HG03521 (cell line): ENCODE results near the gene RNF128.

Experiments
- ATAC-seq: cut with Tn5 transposase; IDR thresholded peaks from one replicate; pipeline ENCODE4 v1.9.1; 2021; ENCODE audit warnings: mild to moderate bottlenecking, moderate library complexity; ENCODE audit not compliant: unreplicated experiment

Gene RNF128, protein sequence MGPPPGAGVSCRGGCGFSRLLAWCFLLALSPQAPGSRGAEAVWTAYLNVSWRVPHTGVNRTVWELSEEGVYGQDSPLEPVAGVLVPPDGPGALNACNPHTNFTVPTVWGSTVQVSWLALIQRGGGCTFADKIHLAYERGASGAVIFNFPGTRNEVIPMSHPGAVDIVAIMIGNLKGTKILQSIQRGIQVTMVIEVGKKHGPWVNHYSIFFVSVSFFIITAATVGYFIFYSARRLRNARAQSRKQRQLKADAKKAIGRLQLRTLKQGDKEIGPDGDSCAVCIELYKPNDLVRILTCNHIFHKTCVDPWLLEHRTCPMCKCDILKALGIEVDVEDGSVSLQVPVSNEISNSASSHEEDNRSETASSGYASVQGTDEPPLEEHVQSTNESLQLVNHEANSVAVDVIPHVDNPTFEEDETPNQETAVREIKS

DNA sequence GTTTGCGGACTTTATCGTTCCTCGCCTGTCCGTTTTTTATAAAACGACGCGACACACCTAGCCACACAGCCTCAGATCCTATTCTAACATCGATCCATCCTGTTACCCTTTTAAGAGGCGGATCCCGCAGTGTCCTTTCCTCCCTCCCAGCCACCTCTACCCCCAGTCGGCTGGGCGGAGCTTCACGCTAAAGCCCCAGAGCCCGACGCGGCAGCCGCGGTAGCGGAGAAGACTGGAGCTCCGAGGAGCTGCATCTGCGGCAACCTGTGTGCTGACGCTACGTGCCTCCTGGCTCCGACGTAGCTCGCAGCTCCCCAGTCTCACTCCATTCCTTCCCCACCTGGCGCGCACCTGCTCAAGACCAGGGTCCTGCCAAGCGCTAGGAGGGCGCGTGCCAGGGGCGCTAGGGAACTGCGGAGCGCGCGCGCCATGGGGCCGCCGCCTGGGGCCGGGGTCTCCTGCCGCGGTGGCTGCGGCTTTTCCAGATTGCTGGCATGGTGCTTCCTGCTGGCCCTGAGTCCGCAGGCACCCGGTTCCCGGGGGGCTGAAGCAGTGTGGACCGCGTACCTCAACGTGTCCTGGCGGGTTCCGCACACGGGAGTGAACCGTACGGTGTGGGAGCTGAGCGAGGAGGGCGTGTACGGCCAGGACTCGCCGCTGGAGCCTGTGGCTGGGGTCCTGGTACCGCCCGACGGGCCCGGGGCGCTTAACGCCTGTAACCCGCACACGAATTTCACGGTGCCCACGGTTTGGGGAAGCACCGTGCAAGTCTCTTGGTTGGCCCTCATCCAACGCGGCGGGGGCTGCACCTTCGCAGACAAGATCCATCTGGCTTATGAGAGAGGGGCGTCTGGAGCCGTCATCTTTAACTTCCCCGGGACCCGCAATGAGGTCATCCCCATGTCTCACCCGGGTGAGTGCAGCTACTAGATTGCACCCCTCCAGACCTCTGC lies at the start of gene RNF128:
RNF128 (plus strand) TSS at position 217 of the 953 bp plus-strand sequence; CDS start at position 430, 213 bp downstream.
- no peak for ATAC-seq

DNA sequence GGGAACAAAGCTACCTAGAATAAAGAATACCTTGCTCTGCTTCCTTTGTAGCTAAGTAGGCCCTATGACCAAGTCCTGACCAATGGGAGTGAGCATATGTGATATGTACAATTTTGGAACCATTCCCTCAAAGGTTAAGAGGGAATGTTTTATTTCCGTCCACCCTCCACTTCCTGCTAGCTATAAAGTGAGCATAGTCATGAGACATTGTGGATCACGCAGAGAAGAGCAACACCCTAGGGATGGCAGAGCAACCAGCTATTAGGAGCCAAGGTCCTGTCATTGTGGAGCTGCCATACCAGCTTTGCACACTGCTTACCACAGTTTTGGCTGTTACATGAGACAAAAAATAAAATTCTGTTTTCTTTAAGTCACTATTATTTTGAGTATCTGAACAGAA lies 45.8 kb upstream of the RNF128 start:
- no peak for ATAC-seq

DNA sequence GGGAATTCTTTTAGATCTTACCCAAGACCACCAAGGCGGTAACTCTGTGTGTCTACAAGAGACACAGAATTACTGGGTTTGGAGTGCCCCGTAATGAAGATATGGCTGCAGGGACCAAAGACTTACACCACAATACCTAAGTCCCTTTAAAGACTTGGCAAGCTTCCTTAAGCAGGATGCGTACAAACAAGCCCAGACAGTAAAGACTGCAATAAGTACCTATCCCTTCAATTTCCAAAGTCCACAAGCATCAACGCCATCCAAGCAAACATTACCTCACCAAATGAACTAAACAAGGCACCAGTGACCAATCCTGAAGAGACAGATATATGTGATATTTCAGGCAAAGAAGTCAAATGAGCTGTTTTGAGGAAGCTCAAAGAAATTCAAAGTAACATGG lies 42.3 kb upstream of the RNF128 start:
- ATAC-seq, result no peak

DNA sequence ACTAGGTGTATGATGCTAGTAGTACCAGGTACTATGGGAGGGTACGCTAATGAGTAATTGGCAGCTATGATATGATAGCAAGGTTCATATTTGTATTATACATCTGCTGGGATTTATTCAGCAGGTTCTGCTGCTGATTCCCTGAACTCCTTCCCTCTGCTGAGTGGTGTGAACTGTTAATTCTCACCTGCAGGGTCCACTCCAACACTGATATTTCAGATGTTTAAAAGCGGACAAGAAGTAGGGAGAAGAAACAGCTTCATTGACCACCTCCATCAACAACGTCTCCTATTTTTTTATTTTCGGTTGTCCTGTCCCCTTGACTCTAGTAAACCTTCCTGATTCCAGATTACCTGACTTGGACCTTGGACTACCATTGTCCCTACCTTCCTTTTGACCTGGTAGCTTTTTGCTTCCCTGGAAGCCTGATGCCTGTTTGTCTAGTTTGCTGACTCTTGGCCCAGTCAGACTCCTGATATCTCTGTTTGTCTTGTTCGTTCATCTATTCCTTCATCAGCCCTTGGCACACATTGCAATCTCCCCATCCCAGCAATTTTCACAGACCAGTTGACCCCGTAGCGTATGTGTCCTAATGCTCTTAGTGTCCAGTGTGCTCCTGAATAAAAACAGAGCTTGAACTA lies 34.0 kb upstream of the RNF128 start:
- ATAC-seq, result no peak

DNA sequence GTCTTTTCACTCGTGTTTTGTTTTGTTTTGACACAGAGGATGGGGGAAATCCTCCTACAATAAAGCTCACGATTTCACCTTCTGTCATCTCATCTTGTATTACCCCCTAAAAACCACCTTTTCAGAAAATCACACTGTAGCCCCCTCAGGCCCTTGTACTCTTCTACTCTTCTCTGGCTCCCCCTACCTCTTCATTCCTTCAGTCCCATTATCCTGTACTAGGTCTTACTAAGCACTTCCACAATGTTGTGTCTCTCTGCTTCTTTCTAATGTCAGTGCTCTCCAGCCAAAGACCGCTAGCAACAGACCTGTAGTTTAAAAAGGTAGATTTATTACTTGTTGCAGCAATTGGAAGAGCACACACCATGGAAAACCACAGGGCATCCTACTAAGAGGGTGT lies 30.0 kb upstream of the RNF128 start:
- no peak for ATAC-seq

DNA sequence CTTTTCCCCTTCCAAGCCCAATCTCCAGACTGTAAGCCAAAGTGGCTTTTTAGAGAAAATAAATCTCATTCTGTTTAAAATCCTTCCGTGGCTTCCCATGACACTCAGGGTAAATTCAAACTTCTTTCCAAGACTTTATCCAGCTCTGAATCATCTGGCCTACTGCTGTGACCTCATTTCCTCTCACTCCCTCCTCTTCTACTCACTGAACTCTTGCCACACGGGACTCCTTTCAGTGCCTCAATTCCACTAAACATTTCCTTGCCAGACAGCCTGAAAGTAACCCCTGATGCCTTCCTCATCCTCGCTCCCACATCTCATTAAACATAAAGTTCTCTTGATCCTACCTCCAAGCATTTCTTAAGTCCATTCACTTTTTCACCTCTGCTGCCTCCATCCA lies 27.8 kb upstream of the RNF128 start:
- no peak for ATAC-seq

DNA sequence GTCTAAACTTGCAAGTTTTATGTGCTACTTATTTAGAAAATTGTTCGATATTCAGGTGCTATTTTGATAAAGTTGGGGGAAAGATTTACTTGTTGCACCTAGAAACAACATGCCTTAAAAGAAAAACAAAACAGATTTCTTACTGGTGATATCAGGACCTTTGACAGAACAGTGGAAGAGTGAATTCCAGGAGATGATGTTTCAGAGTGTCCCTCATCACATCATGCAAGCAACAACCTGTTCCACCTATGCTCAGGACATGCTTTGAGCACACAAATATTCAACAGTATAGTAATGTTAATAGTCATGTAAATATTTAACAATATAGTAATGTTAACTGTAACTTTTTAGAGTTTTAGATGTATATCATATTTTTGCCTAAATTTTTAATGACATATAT lies 23.9 kb upstream of the RNF128 start:
- no peak for ATAC-seq

DNA sequence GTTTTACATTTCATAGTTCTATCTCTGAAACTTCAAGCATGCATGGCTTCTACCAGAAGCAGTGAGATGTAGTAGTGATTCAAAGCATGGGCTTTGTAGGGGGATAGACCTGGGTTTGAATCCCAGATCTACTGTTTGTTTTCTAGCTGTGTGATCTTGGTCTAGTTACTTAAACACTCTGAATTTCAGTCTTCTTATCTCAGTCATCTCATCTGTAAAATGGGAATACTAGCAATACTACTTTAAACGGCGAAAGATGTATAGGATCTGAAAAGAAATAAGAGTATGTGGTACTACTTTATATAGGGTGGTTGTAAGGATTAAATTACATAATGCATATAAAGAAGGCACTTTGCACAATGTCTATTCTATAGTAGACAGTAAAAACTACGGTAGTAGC lies 20.0 kb upstream of the RNF128 start:
- no peak for ATAC-seq

DNA sequence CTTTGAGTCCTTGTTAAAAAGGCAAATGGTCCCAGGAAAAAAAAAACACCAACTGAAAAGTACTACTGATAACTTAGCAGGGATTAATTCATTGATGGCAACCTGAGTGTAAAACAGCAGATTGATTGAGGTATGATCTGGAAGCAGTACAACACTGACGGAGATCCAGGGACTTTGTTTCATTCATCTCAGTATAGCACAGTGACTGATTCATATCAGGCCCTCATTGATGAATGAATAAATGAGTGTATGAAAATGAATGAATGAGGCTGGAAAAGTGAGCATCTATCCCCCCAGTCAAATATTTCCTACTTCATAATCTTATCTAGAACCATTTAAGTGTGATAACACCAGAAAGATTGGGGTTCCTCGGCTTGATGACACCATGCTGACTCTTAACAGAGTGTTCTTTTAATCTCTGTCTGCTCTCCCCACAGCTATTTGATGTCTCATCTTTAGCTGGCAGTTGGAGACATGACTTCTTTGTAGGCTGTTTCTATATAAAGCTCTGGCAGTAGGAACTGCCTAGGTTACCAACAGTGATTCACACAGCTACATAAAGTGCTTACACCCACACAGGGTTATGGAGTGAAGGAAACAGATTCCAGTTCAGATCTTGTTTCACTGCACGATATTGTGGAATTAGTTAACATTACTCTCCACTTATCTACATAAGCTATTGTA lies 18.6 kb upstream of the RNF128 start:
- no peak for ATAC-seq

DNA sequence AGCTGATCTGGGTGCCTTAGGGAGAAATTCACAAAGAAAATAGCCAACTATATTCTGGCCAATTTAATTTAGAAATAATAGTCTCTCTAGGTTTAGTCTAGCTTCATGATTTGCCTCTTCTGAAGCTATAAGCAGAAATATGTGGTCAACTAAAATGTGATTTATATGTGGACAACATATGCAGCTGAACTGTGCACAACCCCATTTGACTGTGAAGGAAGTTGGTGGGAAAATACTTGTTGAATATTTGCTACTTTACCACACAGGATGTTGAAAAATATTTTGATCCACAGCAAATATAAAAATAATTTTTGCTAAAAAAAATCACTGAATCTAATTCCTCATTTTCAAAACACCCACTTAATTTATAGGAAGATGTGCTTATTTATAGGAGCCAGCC lies 15.7 kb upstream of the RNF128 start:
- ATAC-seq, result no peak

DNA sequence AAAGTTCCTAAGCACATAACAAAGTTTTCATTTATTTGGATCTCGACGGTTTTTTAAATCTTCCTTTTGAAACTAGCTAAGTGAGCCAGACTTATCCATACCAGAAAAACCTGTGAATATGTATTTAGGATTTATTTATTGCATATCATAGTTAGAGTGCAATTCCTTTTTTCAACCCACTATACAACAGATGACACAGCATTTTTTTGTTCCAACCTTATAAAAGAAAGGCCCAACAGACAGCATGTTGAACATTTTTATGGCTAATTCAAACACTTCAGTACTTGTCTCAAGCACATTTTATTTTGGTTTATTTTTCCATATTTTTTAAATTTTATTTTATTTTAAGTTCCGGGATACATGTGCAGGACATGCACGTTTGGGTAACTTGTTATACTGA lies 15.1 kb upstream of the RNF128 start:
- no peak for ATAC-seq

DNA sequence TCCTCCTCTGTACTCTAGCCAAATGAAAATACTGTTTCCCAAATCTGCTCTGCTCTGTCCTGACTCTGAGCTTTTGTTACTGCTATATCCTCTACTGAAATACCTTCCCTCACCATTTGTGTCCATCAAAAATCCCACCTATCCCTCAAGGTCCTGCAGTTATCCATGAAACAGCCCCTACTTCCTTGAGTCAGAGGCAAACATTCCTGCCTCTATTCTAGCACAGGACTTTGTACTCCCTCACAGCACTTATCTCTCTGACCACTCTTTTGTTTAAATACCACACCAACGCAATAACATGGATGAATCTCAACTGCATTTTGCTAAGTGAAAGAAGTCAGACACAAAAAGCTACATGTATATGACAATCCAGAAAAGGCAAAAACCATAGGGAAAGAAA lies 10.5 kb upstream of the RNF128 start:
- no peak for ATAC-seq

DNA sequence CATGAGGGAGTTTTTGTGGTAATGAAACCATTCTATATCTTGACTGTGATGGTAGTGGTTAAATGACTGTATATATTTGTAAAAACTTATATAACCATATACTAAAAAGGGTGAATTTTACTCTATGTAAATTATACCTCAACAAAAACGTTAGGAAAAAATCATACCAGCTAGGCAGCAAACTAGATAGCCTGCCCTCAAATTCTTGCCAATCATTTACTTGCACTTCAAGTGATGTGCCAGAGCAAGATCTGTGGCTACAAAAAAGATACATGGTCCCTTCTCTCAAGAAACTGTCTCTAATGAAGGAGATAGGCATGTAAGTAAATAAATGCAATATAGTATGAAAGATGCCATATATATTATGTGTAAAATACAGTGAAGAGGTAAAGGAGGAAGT lies 10.0 kb upstream of the RNF128 start:
- ATAC-seq, result no peak

DNA sequence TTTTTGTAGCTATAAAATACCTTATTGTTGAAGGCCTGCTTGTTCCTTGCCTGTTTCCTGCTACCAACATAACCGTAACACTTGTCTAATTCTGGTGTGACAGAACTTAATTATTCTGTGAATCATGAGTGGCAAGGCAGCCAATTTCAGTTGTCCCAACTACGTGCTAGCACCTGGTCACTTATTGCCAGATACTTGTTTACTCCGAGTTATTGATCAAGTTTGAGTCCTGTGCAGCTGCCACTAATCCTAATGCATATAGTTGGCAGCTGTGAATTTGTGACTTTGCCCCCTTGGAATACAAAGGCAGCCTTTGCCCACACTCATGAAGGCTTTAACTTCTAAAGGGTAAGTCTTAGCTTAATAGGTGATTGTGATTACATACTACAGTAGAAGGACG lies 7.8 kb upstream of the RNF128 start:
- ATAC-seq, result no peak

DNA sequence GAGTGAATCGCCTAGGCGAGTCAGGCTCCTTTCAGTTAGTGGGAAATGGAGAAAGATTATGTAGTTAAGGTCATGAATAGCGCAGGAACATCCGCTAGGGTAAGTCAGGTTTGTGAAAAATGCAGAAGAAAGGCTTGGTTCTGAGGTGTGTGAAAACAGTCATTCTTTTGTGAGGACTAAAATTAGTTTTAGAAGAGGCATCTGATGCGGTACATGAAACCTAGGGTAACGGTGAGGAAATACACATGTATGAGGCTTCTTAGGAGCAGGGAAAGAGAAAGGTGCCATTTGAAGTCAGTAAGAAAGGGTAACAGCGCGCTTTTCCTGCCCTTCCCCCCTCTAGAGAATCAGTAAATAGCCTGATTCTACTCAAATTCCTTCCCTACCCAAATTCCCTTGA lies 570 bp upstream of the RNF128 start:
- ATAC-seq, result no peak

DNA sequence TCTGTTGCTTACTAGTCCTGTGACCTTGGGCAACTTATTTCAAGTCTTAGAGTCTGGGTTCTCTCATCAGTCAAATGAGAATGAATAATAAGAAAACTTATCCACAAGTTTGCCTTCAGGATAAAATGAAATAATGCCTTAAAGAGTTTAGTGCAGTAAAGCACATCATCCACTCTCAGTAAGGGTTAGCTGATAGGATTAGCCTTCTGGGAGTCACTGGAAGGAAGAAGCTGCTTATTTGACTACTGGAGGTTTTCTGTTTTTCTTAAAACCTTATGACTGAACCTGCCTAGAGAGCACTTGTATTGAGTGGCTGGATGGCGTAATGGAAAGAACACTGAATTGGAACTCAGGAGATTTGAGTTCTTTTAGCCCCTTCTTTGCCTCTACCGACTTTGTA lies 1.8 kb downstream of the RNF128 start:
- no peak for ATAC-seq

DNA sequence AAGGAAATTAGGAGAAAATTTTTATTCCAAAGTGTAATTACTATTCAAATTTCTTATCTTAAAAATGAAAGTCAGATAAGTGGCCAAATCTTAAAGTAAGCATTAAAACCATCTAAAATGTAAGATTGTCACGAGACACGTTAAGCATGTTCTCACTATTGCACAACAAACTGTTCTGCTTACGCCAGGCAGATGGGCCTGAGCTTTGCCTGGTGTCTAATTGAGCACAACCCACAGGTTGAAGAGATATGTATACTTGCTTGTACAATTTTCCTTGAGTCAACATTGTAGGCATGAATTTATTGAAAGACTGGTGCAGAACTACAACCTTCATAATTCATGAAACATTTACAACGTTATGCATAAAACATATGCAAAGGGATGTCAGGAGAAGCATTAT lies 3.9 kb downstream of the RNF128 start:
- no peak for ATAC-seq

DNA sequence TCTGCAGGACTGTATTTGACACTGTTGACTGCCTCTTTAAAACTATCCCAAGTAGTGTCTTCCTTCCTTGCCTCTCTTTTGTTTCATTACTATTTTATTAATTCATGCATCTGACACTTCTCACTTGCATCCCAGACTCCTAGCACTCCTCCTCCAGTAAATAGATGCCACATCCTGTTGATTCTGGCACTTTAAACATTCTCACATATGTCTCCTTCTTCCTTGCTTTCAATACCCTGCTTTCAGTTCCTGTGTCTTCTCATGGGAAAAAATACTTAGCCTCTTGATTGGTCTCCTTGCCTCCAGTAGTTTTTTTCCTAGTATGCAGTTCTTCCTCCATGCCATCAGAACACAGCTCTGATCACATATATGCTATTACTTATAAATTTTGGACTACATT lies 5.1 kb downstream of the RNF128 start:
- no peak for ATAC-seq

DNA sequence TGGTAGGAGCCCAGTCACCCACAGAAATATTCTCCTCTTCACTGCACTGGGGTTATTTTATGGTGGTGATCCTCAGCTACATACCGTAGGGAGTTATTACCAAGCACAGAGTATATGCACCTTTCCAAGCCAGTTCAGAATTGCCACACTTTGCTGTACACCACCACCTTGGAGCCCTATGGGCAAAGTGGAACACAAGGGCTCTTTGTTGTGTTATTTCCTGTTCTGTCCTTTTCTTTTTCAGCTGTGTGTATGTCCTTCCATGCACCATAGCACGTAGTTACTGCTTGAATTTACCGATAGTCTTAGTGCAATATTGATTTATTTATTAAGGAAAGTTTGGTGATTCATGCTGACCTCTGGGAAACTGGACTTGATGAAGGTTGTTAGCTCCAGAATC lies 8.3 kb downstream of the RNF128 start:
- no peak for ATAC-seq

DNA sequence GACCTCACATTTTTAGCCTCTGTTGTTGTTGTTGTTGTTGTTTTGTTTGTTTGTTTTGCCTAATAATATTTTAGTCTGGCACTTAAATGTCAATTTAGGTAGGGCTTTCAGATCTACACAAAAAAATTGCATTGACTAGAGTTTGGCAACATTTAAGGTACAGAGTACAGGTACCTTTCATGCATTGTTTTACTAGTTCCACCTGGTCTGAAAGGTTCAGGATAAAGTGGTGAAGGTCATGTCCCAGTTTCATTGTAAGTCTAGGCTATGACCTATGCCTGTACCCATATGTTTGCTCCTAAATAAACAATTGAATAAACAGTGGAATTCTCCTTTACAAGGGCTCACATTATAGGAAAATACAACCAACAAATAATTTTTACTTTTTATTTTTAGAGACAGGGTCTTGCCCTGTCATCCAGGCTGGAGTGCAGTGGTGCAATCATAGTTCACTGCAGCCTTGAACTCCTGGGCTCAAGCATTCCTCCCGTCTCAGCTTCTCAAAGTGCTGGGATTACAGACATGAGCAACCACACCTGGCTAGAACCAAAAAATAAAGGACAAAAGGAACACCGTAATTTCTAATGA lies 13.8 kb downstream of the RNF128 start:
- no peak for ATAC-seq

DNA sequence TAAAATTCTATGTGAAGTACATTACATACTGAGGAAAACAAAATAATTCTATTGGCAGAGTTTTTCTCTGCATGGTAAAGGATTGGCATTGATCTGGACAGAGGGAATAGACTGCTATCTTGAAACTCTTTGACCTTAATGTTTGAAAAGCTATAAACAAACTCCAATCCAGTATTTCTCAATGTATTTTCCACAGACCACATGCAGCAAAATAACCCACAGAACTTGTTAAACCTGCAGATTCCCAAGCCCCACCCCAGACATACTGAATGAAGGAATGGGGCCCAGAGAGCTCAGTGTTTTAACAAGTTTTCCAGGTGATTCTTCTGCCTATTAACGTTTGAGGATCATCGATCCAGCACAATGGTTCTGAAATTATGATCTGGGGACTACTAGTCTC lies 15.7 kb downstream of the RNF128 start:
- ATAC-seq, result no peak
